Stimulated activated CD8-positive, alpha-beta memory T cell treated with anti-CD3 and anti-CD28 coated beads, Interleukin-4, amount 100 ng/mL, for 4 hours (primary cell): ENCODE data around the gene ACACA.
"Not testable (repeated sequence)": the region's sequence is repeated elsewhere in the genome, so short reads cannot be mapped to it uniquely, and the experiment has no call there.

ENCODE experiments used
- DNase-seq, 2 donors: peaks; one replicate each; pipeline ENCODE4 v3.0.0-alpha.2; 2020; ENCODE audit warnings: low read depth in 2 of 2, low spot score in 1 of 2

ACACA gene

GRCh38 chr17:37406635-37407461 is at the start of gene ACACA, which contains the start of gene TADA2A:
Gene ACACA (minus strand): TSS chr17:37406836. CDS start chr17:37406299, 537 bp downstream.
Gene TADA2A (plus strand): TSS chr17:37406886. CDS start chr17:37411366, 4,480 bp downstream.
- peak; percentile 23 to 57 for DNase-seq

- DNase-seq = no peak
Observed at GRCh38 chr17:37450112-37450511, 43.5 kb upstream of the ACACA start.

- DNase-seq = no peak
Observed at GRCh38 chr17:37447641-37448040, 41.0 kb upstream of the ACACA start.

- no peak for DNase-seq
Observed at GRCh38 chr17:37446027-37446426, 39.4 kb upstream of the ACACA start.

GRCh38 chr17:37441369-37442014 is 34.9 kb upstream of the ACACA start:
- DNase-seq = not testable (repeated sequence)

- DNase-seq = no peak
Observed at GRCh38 chr17:37440424-37440823, 33.8 kb upstream of the ACACA start.

- DNase-seq = no peak
Observed at GRCh38 chr17:37438141-37438540, 31.5 kb upstream of the ACACA start.

GRCh38 chr17:37432671-37433070 is 26.0 kb upstream of the ACACA start:
- no peak for DNase-seq

- DNase-seq = no peak
Observed at GRCh38 chr17:37430051-37430627, 23.5 kb upstream of the ACACA start.

GRCh38 chr17:37429453-37429852 is 22.8 kb upstream of the ACACA start:
- no peak for DNase-seq

GRCh38 chr17:37429039-37429438 is 22.4 kb upstream of the ACACA start:
- DNase-seq = no peak

GRCh38 chr17:37425268-37425667 is 18.6 kb upstream of the ACACA start:
- no peak for DNase-seq

GRCh38 chr17:37422971-37423625 is 16.5 kb upstream of the ACACA start:
- DNase-seq = no peak

- DNase-seq = no peak
Observed at GRCh38 chr17:37417852-37418251, 11.2 kb upstream of the ACACA start.

- DNase-seq = no peak
Observed at GRCh38 chr17:37413875-37414519, 7.4 kb upstream of the ACACA start.

GRCh38 chr17:37410357-37410756 is 3.7 kb upstream of the ACACA start:
- no peak for DNase-seq

- not testable (repeated sequence) for DNase-seq
Observed at GRCh38 chr17:37408145-37408479, 1.5 kb upstream of the ACACA start.

- no peak for DNase-seq
Observed at GRCh38 chr17:37405955-37406634, 541 bp downstream of the ACACA start.

GRCh38 chr17:37405522-37405921 is 1.1 kb downstream of the ACACA start:
- not testable (repeated sequence) for DNase-seq

GRCh38 chr17:37400505-37400904 is 6.1 kb downstream of the ACACA start:
- no peak for DNase-seq
